Measurements from ENCODE around the gene RMI2. TPM values are rescaled to one million over a fixed set of nuclear protein-coding genes. Genes with fewer than 3 reads are reported as not detected.

Gene RMI2
- total and polyA plus RNA-seq, 9 of the 15 experiments (the other 6 are each of a cell fraction or from before 2014, with no cell fraction given), result 8.0 to 43.4 (median 32.5) TPM

DNA sequence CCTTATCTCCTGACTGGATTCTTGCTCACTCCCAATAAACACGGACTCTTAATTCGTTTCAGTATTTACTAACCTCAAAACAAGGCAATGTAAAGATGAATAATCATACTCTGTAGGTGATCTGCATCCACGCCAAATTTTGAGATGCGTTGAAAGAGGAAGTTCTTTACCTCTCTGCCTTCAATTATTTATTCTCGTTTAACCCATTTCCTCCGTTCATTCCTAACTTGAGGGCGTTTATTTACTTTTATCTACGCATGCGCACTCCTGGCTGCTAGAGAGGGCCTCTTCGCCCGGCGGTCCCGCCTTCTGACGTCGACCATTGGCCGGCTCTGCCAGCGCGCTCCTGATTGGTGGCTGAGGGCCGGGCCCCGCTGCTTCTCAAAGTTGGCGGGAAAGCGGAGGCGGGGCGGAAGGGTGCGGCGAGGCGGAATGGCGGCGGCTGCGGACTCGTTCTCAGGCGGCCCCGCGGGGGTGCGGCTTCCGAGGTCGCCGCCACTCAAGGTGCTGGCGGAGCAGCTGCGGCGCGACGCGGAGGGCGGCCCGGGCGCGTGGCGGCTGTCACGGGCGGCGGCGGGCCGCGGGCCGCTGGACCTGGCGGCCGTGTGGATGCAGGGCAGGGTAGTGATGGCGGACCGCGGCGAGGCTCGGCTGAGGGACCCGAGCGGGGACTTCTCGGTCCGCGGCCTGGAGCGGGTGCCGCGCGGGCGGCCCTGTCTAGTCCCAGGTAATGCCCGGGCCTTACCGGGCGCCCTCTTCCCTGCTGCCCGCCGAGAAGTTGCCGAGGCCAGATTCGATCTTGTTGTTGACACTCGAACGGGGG, at the start of gene RMI2 (continued):
- TF ChIP-seq NONO (IDR thresholded peaks at IDR 0.05; ENCODE audit: low read depth in 2 of 2, low read length in 1 of 2) (peak; percentile 65 to 79), MYC (IDR thresholded peaks at IDR 0.05; ENCODE audit: low read depth, low read length) (peak; percentile 76), MYC (CRISPR knock-in tag; IDR thresholded peaks at IDR 0.05; ENCODE audit: borderline replicate concordance, low read depth) (no peak), ZFP30 (CRISPR knock-in tag; IDR thresholded peaks at IDR 0.05; ENCODE audit: borderline replicate concordance) (no peak), HDAC2 (IDR thresholded peaks at IDR 0.05) (0 out of 2 replicates have a peak, but pooled peaks have one; percentile 63), SP1 (CRISPR knock-in tag; IDR thresholded peaks at IDR 0.05) (peak; percentile 69), ZFX (CRISPR knock-in tag; IDR thresholded peaks at IDR 0.05) (peak; percentile 58), SMARCC2 (IDR thresholded peaks at IDR 0.05; ENCODE audit: low read depth) (0 out of 2 replicates have a peak, but pooled peaks have one; percentile 31), PCBP2 (IDR thresholded peaks at IDR 0.05; ENCODE audit: low read depth, low read length, poor library complexity, severe bottlenecking) (no peak), SAP30 (IDR thresholded peaks at IDR 0.05; ENCODE audit: borderline replicate concordance, insufficient read depth, low read depth, low read length, poor library complexity, severe bottlenecking) (peak; percentile 97), BCOR (IDR thresholded peaks at IDR 0.05) (no peak), HMGN3 (IDR thresholded peaks at IDR 0.05; ENCODE audit: borderline replicate concordance, extremely low read depth, insufficient read length, low read depth, low read length) (no peak), MEIS2 (IDR thresholded peaks at IDR 0.05; ENCODE audit: partially characterized antibody) (peak; percentile 68)
- TF ChIP-seq, protein P1, sequence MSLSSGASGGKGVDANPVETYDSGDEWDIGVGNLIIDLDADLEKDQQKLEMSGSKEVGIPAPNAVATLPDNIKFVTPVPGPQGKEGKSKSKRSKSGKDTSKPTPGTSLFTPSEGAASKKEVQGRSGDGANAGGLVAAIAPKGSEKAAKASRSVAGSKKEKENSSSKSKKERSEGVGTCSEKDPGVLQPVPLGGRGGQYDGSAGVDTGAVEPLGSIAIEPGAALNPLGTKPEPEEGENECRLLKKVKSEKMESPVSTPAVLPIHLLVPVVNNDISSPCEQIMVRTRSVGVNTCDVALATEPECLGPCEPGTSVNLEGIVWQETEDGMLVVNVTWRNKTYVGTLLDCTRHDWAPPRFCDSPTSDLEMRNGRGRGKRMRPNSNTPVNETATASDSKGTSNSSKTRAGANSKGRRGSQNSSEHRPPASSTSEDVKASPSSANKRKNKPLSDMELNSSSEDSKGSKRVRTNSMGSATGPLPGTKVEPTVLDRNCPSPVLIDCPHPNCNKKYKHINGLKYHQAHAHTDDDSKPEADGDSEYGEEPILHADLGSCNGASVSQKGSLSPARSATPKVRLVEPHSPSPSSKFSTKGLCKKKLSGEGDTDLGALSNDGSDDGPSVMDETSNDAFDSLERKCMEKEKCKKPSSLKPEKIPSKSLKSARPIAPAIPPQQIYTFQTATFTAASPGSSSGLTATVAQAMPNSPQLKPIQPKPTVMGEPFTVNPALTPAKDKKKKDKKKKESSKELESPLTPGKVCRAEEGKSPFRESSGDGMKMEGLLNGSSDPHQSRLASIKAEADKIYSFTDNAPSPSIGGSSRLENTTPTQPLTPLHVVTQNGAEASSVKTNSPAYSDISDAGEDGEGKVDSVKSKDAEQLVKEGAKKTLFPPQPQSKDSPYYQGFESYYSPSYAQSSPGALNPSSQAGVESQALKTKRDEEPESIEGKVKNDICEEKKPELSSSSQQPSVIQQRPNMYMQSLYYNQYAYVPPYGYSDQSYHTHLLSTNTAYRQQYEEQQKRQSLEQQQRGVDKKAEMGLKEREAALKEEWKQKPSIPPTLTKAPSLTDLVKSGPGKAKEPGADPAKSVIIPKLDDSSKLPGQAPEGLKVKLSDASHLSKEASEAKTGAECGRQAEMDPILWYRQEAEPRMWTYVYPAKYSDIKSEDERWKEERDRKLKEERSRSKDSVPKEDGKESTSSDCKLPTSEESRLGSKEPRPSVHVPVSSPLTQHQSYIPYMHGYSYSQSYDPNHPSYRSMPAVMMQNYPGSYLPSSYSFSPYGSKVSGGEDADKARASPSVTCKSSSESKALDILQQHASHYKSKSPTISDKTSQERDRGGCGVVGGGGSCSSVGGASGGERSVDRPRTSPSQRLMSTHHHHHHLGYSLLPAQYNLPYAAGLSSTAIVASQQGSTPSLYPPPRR (CRISPR knock-in tag; IDR thresholded peaks at IDR 0.05; ENCODE audit: borderline replicate concordance), result 0 out of 2 replicates have a peak, but pooled peaks have one; percentile 34
- TF ChIP-seq, protein P2, sequence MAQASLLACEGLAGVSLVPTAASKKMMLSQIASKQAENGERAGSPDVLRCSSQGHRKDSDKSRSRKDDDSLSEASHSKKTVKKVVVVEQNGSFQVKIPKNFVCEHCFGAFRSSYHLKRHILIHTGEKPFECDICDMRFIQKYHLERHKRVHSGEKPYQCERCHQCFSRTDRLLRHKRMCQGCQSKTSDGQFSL (CRISPR knock-in tag; IDR thresholded peaks at IDR 0.05), result no peak
- TF ChIP-seq, protein P2 (tag; IDR thresholded peaks at IDR 0.05), result no peak
- TF ChIP-seq, protein P3, sequence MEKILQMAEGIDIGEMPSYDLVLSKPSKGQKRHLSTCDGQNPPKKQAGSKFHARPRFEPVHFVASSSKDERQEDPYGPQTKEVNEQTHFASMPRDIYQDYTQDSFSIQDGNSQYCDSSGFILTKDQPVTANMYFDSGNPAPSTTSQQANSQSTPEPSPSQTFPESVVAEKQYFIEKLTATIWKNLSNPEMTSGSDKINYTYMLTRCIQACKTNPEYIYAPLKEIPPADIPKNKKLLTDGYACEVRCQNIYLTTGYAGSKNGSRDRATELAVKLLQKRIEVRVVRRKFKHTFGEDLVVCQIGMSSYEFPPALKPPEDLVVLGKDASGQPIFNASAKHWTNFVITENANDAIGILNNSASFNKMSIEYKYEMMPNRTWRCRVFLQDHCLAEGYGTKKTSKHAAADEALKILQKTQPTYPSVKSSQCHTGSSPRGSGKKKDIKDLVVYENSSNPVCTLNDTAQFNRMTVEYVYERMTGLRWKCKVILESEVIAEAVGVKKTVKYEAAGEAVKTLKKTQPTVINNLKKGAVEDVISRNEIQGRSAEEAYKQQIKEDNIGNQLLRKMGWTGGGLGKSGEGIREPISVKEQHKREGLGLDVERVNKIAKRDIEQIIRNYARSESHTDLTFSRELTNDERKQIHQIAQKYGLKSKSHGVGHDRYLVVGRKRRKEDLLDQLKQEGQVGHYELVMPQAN (IDR thresholded peaks at IDR 0.05; ENCODE audit: borderline replicate concordance), result 0 out of 2 replicates have a peak, but pooled peaks have one; percentile 42
